Endothelial cell of umbilical vein (primary cell): Measurements from ENCODE around the gene OPCML. TPM values are rescaled to one million over a fixed set of nuclear protein-coding genes. Genes with fewer than 3 reads are reported as not detected.

ENCODE experiments used
- BruUV-seq: library from RNA; stranded (reverse); fragments of 400-500 nt; replicated peaks from 2 replicates; lab custom pipeline; 2021; lab: Mats Ljungman, UMichigan
- CTCF ChIA-PET: fragments of 300-600, 350-600 bp; sonication (Branson Sonifier 250); formaldehyde crosslinking; loops from one replicate; lab custom pipeline; 2021; ENCODE audit warnings: antibody characterized with exemption, inconsistent platforms; lab: Charles Lee
- POLR2A ChIA-PET: fragments of 300-600, 350-600 bp; sonication (Branson Sonifier 250); formaldehyde crosslinking; loops from one replicate; lab custom pipeline; 2021; ENCODE audit warnings: antibody characterized with exemption, inconsistent platforms; lab: Charles Lee
- DNase-seq: peaks from one replicate; pipeline ENCODE4 v3.0.0-alpha.2; 2011; ENCODE audit warnings: low read depth, low spot score
- FAIRE-seq: peaks from 2 replicates; lab custom pipeline; 2011; peaks lifted over from hg19 to GRCh38; lab: Jason Lieb, UNC
- H2AFZ ChIP-seq: 2 replicates; pipeline ENCODE4 v1.6.0; 2012; ENCODE audit warnings: low read depth, low read length, control low read depth, inconsistent platforms
- H3K27ac ChIP-seq: 2 replicates; pipeline ENCODE4 v1.5.1; 2011; ENCODE audit warnings: low read depth, mild to moderate bottlenecking, control low read depth, low read length, moderate library complexity; ENCODE audit not compliant: insufficient read depth
- H3K27me3 ChIP-seq, 2 experiments: 2 replicates each; pipeline versions ENCODE4 v1.6.0 to v1.6.1; 2011; ENCODE audit warnings: low read length in 2 of 2, mixed read lengths in 1 of 2; ENCODE audit not compliant: control insufficient read depth in 2 of 2, insufficient read depth in 2 of 2
- H3K36me3 ChIP-seq, 2 experiments: 2 replicates in 1 of 2; 3 replicates in 1 of 2; pipeline ENCODE4 v1.5.1; 2011; ENCODE audit warnings: low read length in 2 of 2, mild to moderate bottlenecking in 1 of 2, moderate library complexity in 1 of 2; ENCODE audit not compliant: control insufficient read depth in 2 of 2, insufficient read depth in 2 of 2; ENCODE audit errors: extremely low read depth in 1 of 2
- H3K4me1 ChIP-seq: 3 replicates; pipeline ENCODE4 v1.5.1; 2011; ENCODE audit warnings: mild to moderate bottlenecking, low read length; ENCODE audit not compliant: control insufficient read depth, insufficient read depth; ENCODE audit errors: extremely low read depth
- H3K4me2 ChIP-seq: 2 replicates; pipeline ENCODE4 v1.6.1; 2011; ENCODE audit warnings: low read length, control low read depth, mixed read lengths; ENCODE audit not compliant: insufficient read depth
- H3K4me3 ChIP-seq, 3 experiments: fragments of 200-600 bp in 1 of 3; sonication (generic), shearing (Covaris generic) in 1 of 3; replicated peaks in 1 of 3; 2 replicates each; pipeline ENCODE4 v1.5.1; 2011 to 2016; ENCODE audit warnings: control low read depth in 3 of 3, low read length in 3 of 3, mild to moderate bottlenecking in 2 of 3, inconsistent platforms in 1 of 3, low read depth in 1 of 3, moderate library complexity in 1 of 3; ENCODE audit not compliant: insufficient read depth in 1 of 3
- H3K79me2 ChIP-seq: 2 replicates; pipeline ENCODE4 v1.6.0; 2012; ENCODE audit warnings: low read length, inconsistent platforms; ENCODE audit not compliant: control insufficient read depth, insufficient read depth
- H3K9ac ChIP-seq: replicated peaks from 2 replicates; pipeline ENCODE3; 2011; ENCODE audit warnings: low read length, control low read depth; ENCODE audit not compliant: insufficient read depth; ENCODE audit errors: extremely low read depth
- H3K9me1 ChIP-seq: replicated peaks from 3 replicates; pipeline ENCODE4 v1.6.0; 2011; ENCODE audit warnings: mild to moderate bottlenecking, low read length; ENCODE audit not compliant: control insufficient read depth, insufficient read depth; ENCODE audit errors: extremely low read depth
- H3K9me3 ChIP-seq: replicated peaks from 2 replicates; pipeline ENCODE4 v1.5.1; 2012; ENCODE audit warnings: low read length, inconsistent platforms; ENCODE audit not compliant: control insufficient read depth, insufficient read depth
- H4K20me1 ChIP-seq: replicated peaks from 2 replicates; pipeline ENCODE3; 2011; ENCODE audit warnings: mild to moderate bottlenecking, low read length; ENCODE audit not compliant: control insufficient read depth, insufficient read depth; ENCODE audit errors: extremely low read depth
- EZH2 ChIP-seq: IDR thresholded peaks from 2 replicates; pipeline ENCODE4 v1.6.1; 2012; ENCODE audit warnings: borderline replicate concordance, low read depth, mild to moderate bottlenecking, moderate library complexity, low read length, inconsistent platforms; ENCODE audit not compliant: severe bottlenecking
- FOS ChIP-seq: IDR thresholded peaks from 2 replicates; pipeline ENCODE4 v1.6.1; 2011; ENCODE audit warnings: mild to moderate bottlenecking, low read length, moderate library complexity, borderline replicate concordance; ENCODE audit not compliant: insufficient read depth
- GATA2 ChIP-seq: IDR thresholded peaks from 2 replicates; pipeline ENCODE4 v1.7.0; 2011; ENCODE audit warnings: low read depth, mild to moderate bottlenecking, moderate library complexity, mixed read lengths, low read length; ENCODE audit not compliant: insufficient read length, insufficient read depth
- JUN ChIP-seq: IDR thresholded peaks from 2 replicates; pipeline ENCODE4 v1.6.1; 2011; ENCODE audit warnings: borderline replicate concordance, low read depth; ENCODE audit not compliant: insufficient read length, insufficient read depth
- MYC ChIP-seq: IDR thresholded peaks from one replicate; pipeline ENCODE4 v1.6.1; 2011; ENCODE audit warnings: mild to moderate bottlenecking, low read depth, low read length
- POLR2A ChIP-seq: IDR thresholded peaks from 2 replicates; pipeline ENCODE4 v1.6.1; 2012; ENCODE audit warnings: low read depth, mild to moderate bottlenecking, control low read depth, low read length
- POLR2AphosphoS5 ChIP-seq: IDR thresholded peaks from 2 replicates; pipeline ENCODE4 v1.6.1; 2012; ENCODE audit warnings: low read depth, mild to moderate bottlenecking, control low read depth, low read length, moderate library complexity; ENCODE audit not compliant: insufficient read depth
- dilution Hi-C: fragments of 300-500 bp; cut with MboI; formaldehyde crosslinking; loops from one replicate; pipeline ENCODE4 v1.15.0; 2019; ENCODE audit warnings: low sequenced_read_pairs; ENCODE audit not compliant: extremely low pct_ligation_motif_present
- intact Hi-C: fragments of 100-400 bp; cut with micrococcal nuclease; formaldehyde crosslinking; loops from one replicate; pipeline ENCODE4 v1.10.0; 2022
- polyA plus RNA-seq, 4 experiments: library from polyadenylated mRNA; depleted of rRNA in 3 of 4; stranded (reverse) in 3 of 4; unstranded in 1 of 4; fragments of >200 nt; gene quantifications; 2 replicates each; pipeline versions ENCODE4 v1.2.1 to v1.2.3, GENCODE V29; 2011 to 2012; ENCODE audit warnings: missing spikeins in 1 of 4
- total RNA-seq: library from RNA; stranded (reverse); gene quantifications from 2 replicates; pipeline ENCODE4 v1.2.3, GENCODE V29; 2021
- TF ChIP-seq, protein P1 (sequence below), 2 donors: IDR thresholded peaks; 1 replicate in 1 of 2; 2 replicates in 1 of 2; pipeline ENCODE4 v1.5.1; 2011; ENCODE audit warnings: low read length in 2 of 2, mild to moderate bottlenecking in 2 of 2, moderate library complexity in 2 of 2, control low read depth in 1 of 2, inconsistent platforms in 1 of 2, low read depth in 1 of 2; ENCODE audit not compliant: insufficient read depth in 1 of 2; ENCODE audit errors: extremely low read depth in 1 of 2
- TF ChIP-seq, protein P2 (sequence below): IDR thresholded peaks from 2 replicates; pipeline ENCODE4 v1.6.1; 2011; ENCODE audit not compliant: insufficient read depth, insufficient read length

The OPCML gene
- total and polyA plus RNA-seq, 2 donors (not counting 3 experiments of a cell fraction or from before 2014, with no cell fraction given), result not detected

DNA sequence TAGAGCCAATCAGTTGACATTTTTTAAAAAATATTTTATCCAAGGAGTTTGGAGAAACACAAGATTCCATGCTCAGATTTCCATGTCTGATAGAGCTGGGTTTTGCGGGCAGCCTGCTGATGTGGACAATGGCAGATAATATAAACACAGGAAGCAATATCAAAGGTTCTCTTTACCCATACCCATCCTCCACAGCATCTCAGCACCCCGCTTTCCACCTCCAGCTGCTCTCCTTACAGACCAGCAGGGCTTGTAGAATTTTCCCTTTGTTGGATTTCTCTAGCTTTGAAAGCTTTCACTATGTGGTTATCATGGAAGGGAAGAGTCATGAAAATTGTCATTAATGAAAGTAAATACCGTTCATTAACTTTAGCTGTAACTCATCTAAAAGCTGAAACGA lies 746.4 kb downstream of the OPCML start:
- H3K36me3 ChIP-seq, result no peaks in the 10 kb centered on the region
- H3K79me2 ChIP-seq, result no peaks in the 10 kb centered on the region
- H3K4me2 ChIP-seq, result no peak overlapping the region
- H3K27ac ChIP-seq, result no peak overlapping the region
- dilution Hi-C loops, result no loop called here
- H3K9me3 ChIP-seq, result no peaks in the 10 kb centered on the region
- H2AFZ ChIP-seq, result no peak overlapping the region
- POLR2A ChIA-PET, result no interaction called here
- CTCF ChIA-PET, result no interaction called here
- H3K9ac ChIP-seq, result no peak overlapping the region
- no peaks in the 10 kb centered on the region for H3K9me1 ChIP-seq
- FAIRE-seq, result no peak
- no peaks in the 10 kb centered on the region for H3K27me3 ChIP-seq
- no peaks in the 10 kb centered on the region for H4K20me1 ChIP-seq
- no peaks in the 10 kb centered on the region for H3K4me1 ChIP-seq
- intact Hi-C loops, result no loop called here
- BruUV-seq, result no TSS peak
- H3K4me3 ChIP-seq, result no peak overlapping the region
- TF ChIP-seq POLR2AphosphoS5 (no peak), EZH2 (no peak), POLR2A (no peak), JUN (no peak), GATA2 (no peak), FOS (no peak), MYC (no peak)
- TF ChIP-seq, protein P1, sequence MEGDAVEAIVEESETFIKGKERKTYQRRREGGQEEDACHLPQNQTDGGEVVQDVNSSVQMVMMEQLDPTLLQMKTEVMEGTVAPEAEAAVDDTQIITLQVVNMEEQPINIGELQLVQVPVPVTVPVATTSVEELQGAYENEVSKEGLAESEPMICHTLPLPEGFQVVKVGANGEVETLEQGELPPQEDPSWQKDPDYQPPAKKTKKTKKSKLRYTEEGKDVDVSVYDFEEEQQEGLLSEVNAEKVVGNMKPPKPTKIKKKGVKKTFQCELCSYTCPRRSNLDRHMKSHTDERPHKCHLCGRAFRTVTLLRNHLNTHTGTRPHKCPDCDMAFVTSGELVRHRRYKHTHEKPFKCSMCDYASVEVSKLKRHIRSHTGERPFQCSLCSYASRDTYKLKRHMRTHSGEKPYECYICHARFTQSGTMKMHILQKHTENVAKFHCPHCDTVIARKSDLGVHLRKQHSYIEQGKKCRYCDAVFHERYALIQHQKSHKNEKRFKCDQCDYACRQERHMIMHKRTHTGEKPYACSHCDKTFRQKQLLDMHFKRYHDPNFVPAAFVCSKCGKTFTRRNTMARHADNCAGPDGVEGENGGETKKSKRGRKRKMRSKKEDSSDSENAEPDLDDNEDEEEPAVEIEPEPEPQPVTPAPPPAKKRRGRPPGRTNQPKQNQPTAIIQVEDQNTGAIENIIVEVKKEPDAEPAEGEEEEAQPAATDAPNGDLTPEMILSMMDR (IDR thresholded peaks at IDR 0.05; ENCODE audit: extremely low read depth in 1 of 2, insufficient read depth in 1 of 2, low read depth in 1 of 2, low read length in 2 of 2), result no peak
- TF ChIP-seq, protein P2, sequence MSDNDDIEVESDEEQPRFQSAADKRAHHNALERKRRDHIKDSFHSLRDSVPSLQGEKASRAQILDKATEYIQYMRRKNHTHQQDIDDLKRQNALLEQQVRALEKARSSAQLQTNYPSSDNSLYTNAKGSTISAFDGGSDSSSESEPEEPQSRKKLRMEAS, result no peak
- no peak for DNase-seq
